ENCODE data around the gene FAM153A.
"Not testable (repeated sequence)": the region's sequence is repeated elsewhere in the genome, so short reads cannot be mapped to it uniquely, and the experiment has no call there.

The FAM153A gene

DNA sequence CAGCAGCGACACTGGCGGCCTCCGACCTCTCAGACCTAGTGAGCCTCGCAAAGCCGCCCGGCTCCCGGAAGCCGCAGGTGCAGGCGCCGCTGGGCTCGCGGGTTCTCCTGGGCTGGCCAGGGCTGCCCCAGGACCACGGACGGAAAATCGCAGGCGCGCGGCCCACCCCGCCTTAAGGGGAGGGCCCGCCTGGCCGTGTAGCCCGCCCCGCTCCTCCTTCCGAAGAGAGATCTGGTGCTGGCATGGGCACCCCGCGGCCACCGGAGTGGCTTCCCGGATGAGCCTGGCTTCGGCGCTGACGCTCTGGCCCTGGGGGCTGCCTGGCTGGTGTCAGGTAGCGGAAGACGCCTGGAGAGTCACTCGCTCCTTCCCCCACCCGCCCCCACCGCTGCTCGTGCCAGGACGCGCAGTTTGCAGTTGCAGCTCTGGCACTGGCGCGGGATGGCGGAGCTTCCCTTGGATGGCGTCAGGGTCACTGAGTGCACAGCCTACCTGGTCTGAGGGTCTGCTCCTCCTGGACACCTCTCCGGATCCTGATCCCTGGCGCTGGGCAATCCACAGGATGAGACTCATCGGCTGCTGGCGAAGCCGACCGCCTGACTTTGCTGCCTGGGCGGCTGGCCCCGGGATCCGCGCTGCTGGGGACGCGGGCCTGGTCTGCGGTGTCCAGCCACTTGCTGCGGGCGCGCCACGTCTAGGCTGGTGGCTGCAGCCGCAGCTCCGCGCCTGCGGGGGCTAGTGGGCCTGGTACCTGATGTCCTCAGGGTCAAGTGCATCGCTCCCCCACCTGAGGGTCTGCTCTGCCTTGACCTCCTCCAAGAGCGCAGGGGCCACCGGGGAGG is at the start of gene FAM153A:
FAM153A (minus strand) TSS at position 108 of the 842 bp plus-strand sequence.
- DNase-seq = not testable (repeated sequence)

DNA sequence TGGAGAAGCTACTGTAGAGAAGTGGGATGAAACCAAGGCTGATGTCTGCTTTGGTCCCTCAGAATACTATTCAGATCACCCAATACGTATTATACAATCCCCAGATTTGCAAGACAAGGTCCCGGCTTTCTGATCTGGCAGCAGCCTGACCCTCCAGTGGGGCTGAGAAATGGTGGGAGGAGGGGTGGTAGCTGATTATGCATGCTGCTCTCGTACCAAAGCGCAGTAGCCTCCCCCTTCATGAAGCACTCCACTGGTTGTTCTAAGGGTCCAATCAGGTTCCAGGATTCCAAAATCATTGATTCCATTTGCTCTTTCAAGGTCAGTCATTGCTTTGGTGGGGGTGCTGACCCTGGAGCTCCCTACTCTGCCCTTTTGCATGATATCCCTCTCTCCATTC is 49.6 kb upstream of the FAM153A start:
- DNase-seq = not testable (repeated sequence)

DNA sequence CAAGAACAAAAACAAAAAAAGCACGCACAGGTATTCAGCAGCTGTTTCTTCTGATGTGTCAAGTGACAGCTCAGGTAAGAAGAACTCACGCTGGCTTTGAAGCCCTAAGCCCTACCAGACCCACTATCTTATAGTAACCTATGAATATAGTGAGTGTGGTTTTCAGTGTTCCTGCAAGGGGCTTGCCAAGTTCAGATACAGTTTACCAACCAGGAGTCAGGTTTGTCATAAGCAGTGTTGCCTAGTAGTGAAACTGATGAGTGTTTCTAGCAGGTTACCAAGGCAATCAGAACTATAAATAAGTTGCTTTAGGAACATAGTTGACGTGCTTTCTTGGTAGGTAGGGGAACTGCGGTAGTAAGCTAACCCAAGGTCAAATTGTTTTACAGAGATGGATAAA is 43.4 kb upstream of the FAM153A start:
- DNase-seq = not testable (repeated sequence)

DNA sequence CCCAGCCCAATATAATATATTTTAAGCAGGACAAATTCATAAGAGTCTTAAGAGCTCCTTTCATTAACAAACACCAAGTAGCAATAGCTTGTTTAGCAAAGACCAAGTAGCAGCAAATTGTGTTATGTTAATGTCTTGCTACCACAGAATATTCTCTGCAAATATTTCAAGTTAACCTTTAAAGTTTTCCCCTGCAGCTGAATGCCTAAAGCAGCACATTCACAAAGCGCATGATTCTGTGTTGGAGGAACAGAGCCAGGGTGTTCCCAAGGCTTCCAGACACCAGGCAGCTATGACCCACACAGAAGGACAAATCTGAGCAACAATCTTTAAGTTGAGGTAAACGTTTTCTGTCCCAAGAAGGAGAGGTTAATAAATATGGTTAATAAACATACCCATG is 42.1 kb upstream of the FAM153A start:
- DNase-seq = not testable (repeated sequence)

DNA sequence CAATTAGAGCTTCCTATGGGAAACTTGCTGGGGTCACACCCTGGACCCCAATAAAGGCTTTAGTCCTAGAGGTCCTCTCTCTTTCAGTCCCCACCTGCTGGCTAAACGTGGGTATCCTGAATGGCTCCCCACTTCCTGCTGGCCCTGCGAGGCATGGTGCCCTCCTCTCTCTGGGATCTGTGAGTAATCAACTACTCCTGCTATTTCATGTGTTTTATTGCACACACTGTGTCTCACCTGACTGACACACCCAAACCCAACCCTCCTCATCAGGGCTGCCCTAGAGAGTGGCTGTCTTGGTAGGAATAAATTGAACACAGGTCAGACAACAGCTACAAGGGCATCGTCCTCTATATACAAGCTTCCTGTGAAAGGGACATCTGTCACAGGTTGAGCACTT is 39.8 kb upstream of the FAM153A start:
- DNase-seq = not testable (repeated sequence)

DNA sequence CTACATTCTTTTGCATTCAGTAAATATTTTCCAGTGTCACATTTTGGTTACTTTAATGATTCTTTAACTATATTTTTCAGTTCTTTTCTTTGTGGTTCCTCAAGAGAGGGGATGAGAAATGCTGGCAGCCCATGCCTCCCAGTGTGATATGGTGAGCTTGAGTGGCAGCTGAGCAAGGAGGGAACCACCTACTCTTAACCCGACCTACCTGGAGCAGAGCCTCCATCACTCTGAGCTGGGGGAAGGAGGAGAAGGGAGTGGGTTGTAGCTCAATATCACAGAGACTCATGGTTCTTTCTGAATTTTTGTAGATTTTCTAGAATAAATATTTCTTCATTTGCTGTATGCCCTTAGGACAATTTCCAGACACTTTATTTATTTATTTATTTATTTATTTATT is 37.0 kb upstream of the FAM153A start:
- not testable (repeated sequence) for DNase-seq

DNA sequence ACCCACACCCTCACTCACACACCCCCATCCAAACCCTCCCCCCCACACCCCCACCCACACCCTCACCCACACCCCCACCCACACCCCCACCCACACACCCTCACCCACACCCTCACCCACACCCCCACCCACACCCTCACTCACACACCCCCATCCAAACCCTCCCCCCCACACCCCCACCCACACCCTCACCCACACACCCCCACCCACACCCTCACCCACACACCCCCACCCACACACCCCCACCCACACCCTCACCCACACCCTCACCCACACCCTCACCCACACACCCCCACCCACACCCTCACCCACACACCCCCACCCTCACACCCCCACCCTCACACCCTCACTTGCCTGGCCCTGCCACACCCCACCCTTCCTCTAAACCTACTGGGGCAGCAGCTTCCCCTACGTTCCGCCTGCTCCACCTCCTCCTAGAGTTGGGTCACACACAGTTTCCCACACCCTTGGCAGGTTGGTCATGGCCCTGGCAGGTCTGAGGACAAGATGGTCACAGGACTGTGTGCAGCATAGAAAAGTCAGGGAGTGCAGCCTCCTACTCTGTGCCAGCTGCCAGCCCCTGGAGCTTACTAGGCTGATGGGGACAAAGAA is 30.2 kb upstream of the FAM153A start:
- DNase-seq = not testable (repeated sequence)

GRCh38 chr5:177812160-177812743 is 29.6 kb upstream of the FAM153A start:
- not testable (repeated sequence) for DNase-seq

DNA sequence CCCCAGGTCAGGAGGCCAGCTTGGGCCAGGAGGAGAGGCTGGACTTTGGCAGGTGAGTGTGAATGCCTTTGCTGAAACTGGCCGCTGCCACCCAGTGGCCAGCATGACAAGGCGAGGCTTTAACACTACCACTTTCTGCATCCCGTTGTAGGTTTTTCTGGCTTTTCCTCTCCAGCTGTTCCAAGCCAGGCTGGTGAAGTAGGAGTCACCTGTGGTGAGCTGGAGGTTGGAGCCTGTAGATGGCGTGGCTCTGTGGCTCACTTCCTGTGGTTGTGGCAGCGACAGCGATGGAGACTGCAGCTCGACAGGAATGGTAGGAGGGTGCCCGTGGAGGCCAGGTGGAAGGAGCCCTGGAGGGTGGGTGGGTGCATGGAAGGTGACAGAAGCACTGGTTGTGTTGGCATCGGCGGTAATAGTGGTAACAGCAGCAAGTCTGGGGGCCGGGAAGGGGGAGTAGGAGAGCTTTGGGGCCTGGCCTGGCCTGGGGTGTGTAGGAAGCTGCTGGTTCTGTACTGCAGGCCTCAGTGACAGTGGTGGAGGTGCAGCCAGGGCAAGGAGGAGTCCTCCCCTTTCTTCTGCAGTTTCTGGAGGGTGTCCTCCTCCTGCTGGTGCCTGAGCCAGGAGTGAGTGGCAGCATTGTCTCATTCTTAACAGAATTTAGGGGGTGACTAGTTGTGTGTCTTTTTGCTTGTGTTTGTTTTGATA is 26.7 kb upstream of the FAM153A start:
- DNase-seq = not testable (repeated sequence)

GRCh38 chr5:177808420-177808819 is 25.7 kb upstream of the FAM153A start:
- not testable (repeated sequence) for DNase-seq

DNA sequence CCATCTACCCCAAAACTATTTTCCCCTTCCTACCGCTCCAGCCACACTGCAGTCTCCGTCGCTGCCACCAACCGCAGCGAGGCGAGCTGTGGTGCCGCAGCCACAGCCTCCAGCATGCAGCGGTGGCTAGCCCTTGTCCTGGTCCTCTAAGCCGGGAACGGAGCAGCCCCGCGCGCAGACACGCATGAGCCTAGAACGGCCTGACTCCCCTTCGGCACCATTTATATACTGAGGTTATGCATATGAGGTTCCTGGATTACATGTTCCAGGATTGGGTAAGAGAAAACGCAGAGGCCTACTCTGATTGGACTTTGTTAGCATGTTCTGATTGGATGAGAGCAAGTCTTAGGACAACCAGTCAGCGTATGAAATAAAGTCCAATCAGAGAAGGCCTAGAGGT is 24.6 kb upstream of the FAM153A start:
- DNase-seq = not testable (repeated sequence)

DNA sequence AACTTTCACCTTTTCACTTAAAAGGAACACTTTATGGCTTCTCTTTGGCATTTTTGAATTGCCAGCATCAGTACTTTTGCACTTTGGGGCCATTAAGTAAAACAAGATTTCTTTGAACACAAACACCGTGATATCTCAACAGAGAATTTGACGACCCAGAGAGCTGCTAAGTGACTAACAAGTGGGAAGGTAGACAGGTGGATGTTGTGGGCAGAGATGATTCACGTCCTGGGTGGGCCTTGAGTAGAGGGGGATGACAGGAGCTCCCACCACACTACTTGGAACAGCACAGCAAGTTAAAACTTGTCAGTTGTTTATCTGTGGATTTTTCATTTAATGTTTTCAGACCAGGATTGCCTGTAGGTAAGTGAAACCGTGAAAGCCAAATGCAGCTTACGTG is 18.7 kb upstream of the FAM153A start:
- not testable (repeated sequence) for DNase-seq

DNA sequence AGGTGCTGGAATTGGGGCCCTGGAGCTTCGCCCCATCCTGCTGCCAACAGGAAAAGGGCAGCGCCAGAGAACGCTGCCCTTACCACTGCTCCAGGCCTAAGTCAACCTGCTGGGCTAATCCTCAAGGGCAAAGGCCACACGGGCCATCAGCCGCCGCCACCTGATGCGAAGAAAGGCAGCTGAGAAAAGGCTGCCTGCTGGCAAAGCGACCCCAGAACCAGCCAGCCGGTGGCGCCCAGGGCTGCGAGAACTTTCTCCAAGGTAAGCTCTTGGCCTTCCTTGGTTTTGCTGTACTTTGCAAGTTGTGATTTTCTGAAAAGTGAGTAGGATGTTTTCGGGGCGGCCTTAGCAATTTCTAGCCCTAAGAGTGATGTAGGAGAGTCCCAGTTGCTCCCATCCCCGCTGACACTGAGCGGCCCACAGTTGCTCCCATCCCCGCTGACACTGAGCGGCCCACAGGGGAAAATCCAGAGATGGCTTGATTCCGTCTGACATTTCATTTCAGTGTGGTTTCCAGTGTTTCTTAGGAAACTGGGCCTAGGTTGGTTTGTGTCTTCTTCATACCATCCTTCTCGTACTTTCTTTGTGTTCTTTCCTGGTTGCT is 15.6 kb upstream of the FAM153A start:
- DNase-seq = not testable (repeated sequence)

- DNase-seq = not testable (repeated sequence)
Measured at GRCh38 chr5:177793272-177793671, 10.6 kb upstream of the FAM153A start.

DNA sequence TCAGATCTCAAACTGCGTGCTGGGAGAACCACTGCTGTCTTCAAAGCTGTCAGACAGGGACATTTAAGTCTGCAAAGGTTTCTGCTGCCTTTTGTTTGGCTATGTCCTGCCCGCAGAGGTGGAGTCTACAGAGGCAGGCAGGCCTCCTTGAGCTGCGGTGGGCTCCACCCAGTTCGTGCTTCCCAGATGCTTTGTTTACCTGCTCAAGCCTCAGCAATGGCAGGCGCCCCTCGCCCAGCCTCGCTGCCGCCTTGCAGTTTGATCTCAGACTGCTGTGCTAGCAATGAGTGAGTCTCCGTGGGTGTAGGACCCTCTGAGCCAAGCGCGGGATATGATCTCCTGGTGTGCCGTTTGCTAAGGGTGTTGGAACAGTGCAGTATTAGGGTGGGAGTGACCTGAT is 8.9 kb upstream of the FAM153A start:
- not testable (repeated sequence) for DNase-seq

DNA sequence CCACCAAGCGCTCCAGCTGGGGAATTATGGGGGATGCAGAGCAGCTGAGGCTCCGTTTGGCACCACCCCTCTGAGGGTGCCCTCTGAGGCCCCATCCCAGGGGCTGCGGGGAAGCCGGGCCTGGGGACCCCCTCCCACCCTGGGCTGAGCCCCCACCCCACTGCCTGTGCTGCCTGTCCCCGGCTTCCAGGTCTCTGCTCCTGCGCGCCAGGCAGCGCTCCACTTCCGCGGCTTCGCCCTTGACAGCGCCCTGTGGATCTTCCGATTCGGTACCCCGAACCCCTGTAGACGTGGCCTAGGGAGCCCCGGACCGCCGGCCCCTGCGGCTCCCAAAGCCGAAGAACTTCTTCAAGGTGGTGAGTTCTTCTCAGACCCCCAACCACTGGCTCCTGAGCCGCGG is 530 bp downstream of the FAM153A start:
- not testable (repeated sequence) for DNase-seq

DNA sequence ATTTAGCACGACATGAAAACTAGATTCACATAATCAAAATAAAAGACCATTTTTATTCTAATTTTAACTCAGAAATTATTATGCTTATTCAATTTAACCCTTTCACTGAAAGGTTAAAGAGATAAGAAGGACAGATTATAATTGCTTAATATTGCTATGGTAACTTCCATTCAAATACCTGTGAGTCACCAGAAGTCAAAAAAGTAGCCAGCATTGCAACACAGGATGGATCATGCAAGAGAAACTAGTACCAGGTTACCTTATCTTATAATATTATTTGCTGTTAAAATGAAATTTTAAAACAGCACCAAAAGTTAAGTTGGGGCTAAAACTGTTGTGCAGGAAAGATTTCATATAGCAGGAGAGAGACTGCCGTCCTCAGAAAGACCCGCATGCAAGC is 11.5 kb downstream of the FAM153A start:
- DNase-seq = not testable (repeated sequence)

- not testable (repeated sequence) for DNase-seq
Measured at GRCh38 chr5:177770646-177771045, 12.1 kb downstream of the FAM153A start.

GRCh38 chr5:177763737-177764508 is 18.8 kb downstream of the FAM153A start:
- DNase-seq = not testable (repeated sequence)

DNA sequence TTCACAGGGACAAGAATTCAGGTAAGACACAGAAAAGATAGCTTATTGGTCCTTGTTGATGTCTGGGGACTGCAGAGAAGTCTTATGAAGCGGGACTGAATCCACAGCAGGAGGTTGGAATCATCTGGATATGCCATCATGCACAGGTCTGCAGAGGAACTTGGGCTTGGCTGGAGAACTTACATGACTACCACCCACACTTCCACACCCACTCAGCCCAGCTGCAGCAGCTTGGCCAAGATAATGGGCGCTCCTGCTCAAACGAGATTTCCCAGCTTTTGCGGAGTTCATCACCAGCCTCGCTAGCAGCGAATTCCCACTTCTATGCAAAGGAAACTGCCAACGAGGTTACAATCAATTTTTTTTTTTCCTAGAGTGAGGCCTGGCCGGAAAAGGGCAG is 21.7 kb downstream of the FAM153A start:
- DNase-seq = not testable (repeated sequence)

DNA sequence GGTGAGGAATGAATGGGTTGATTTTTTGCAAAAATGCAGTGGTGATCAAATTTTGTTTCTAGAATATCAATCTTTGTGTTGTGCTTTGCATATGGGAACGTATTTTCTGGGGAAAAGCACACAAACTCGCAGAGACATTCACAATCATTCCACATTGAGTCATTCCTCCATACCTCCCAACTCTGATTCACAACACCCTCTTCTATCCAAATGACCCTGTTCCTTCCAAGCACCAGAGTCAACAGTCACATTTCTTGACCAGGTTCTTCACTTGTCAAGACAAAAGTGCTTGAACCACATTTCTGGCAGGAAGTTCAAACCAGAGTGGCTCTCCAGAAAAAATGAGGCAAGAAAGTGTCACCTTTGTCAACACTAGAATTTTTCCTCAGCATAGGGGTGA is 35.3 kb downstream of the FAM153A start:
- DNase-seq = not testable (repeated sequence)

GRCh38 chr5:177724858-177725257 is 57.8 kb downstream of the FAM153A start:
- not testable (repeated sequence) for DNase-seq
